Measurements from ENCODE around the gene EDDM3A. TPM values are rescaled to one million over a fixed set of nuclear protein-coding genes. Genes with fewer than 3 reads are reported as not detected.

The EDDM3A gene
- total and polyA plus RNA-seq, 4 donors, result not detected

DNA sequence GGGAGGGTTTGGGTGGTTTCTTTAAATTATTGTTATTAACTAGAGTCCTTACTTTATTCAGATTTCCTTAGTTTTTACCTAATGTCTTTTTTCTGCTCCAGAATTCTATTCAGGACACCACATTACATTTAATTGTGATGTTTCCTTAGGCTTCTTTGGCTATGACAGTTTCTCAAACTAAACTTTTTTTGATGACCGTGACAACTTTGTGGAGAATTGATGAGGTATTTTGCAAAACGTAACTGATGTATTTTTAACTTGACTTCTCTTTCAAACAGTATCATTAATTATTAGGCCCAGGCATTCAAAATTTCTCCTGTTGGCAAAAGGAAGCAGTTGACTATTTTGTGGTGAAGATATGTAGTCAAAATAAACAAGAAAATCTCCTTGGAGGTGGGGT is 45.9 kb downstream of the EDDM3A start:
- H3K9me3 ChIP-seq (ENCODE audit: control insufficient read depth, insufficient read depth, low read length), result no peaks in the 10 kb centered on the region
- no CpG with 5 or more reads among the region's 2 CpGs for WGBS (ENCODE audit: insufficient coverage)
- DNase-seq (ENCODE audit: low read depth in 4 of 6, low spot score in 6 of 6), result no peak
- no peak overlapping the region for H3K27ac ChIP-seq (ENCODE audit: low read depth, low read length)
- no peaks in the 10 kb centered on the region for H3K4me1 ChIP-seq (ENCODE audit: control insufficient read depth, insufficient read depth, low read length)
- H3K27me3 ChIP-seq (ENCODE audit: control insufficient read depth, insufficient read depth, low read length), result no peaks in the 10 kb centered on the region
- H3K4me3 ChIP-seq (ENCODE audit: low read depth, low read length), result no peak overlapping the region
- H3K36me3 ChIP-seq (ENCODE audit: control insufficient read depth, insufficient read depth, low read length), result no peaks in the 10 kb centered on the region

DNA sequence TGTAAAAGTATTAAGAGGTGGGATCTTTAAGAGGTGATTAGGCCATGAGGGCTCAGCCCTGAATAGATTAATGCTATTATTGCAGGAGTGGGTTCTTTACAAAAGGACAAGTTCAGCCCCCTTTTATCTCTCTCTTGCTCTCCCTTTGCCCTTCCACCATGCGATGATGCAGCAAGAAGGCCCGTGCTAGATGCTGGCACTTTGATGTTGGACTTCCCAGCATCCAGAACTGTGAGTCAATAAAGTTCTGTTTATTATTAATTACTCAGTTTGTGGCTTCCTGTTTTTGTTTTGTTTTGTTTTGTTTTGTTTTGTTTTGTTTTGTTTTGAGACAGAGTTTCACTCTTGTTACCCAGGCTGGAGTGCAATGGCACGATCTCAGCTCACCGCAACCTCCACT is 46.9 kb downstream of the EDDM3A start:
- no peak for DNase-seq (ENCODE audit: low read depth in 4 of 6, low spot score in 6 of 6)
- WGBS (ENCODE audit: insufficient coverage), result 80% methylated on average over 1 of the region's 4 CpGs
- H3K4me3 ChIP-seq (ENCODE audit: low read depth, low read length), result no peak overlapping the region
- no peaks in the 10 kb centered on the region for H3K27me3 ChIP-seq (ENCODE audit: control insufficient read depth, insufficient read depth, low read length)
- H3K9me3 ChIP-seq (ENCODE audit: control insufficient read depth, insufficient read depth, low read length), result no peaks in the 10 kb centered on the region
- H3K36me3 ChIP-seq (ENCODE audit: control insufficient read depth, insufficient read depth, low read length), result no peaks in the 10 kb centered on the region
- no peaks in the 10 kb centered on the region for H3K4me1 ChIP-seq (ENCODE audit: control insufficient read depth, insufficient read depth, low read length)
- H3K27ac ChIP-seq (ENCODE audit: low read depth, low read length), result no peak overlapping the region

DNA sequence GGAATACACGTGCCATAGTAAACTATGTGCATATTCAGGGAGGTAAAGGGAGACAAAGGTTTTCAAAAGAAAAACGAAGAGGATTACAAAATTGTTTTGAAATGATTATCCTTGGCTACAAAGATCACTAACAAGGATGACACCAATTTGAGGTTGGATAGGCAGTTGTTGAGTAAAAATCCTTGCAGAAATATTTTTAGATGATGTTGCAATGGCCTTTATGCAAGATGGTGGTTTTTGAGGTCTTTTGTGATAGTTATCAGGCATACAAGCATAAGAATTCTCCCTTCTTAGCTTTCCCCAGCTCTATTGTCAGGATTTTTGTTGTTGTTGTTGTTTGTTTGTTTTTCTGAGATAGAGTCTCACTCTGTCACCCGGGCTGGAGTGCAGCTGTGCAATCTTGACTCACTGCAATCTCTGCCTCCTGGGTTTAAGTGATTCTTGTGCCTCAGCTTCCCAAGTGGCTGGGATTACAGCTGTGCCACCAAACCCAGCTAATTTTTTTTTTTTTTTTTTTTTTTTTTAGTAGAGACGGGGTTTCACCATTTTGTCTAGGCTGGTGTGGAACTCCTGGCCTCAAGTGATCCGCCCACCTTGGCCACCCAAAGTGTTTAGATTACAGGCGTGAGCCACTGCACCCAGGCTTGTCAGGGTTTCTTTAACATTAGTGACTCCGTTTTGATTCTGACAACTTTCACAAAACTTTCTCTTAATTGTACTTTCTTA is 49.1 kb downstream of the EDDM3A start:
- Histone ChIP-seq H3K36me3 (ENCODE audit: control insufficient read depth, insufficient read depth, low read length) (no peaks in the 10 kb centered on the region), H3K27ac (ENCODE audit: low read depth, low read length) (no peak overlapping the region), H3K27me3 (ENCODE audit: control insufficient read depth, insufficient read depth, low read length) (no peaks in the 10 kb centered on the region), H3K9me3 (ENCODE audit: control insufficient read depth, insufficient read depth, low read length) (no peaks in the 10 kb centered on the region), H3K4me1 (ENCODE audit: control insufficient read depth, insufficient read depth, low read length) (peaks cover 1% of the 10 kb centered on the region), H3K4me3 (ENCODE audit: low read depth, low read length) (no peak overlapping the region)
- WGBS (ENCODE audit: insufficient coverage), result 68% methylated on average over 4 of the region's 7 CpGs
- no peak for DNase-seq (ENCODE audit: low read depth in 4 of 6, low spot score in 6 of 6)

DNA sequence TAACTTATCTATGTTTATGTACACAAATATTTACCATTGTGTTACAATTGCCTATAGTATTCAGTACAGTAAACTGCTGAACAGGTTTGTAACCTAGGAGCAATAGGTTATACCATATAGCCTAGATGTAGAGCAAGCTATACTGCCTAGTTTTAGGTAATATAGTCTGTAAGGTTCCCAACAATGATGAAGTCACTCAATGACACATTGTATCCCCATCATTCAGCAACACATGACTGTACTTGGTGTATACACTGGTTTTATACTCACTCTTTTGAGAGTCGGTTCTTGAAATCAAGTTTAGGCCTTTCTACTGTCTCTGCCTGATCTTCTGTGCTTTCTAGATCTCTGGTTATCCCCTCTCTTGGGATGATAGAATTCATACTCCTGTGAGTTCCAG is 51.5 kb downstream of the EDDM3A start:
- no peak for DNase-seq (ENCODE audit: low read depth in 4 of 6, low spot score in 6 of 6)
- Histone ChIP-seq H3K36me3 (ENCODE audit: control insufficient read depth, insufficient read depth, low read length) (no peaks in the 10 kb centered on the region), H3K27ac (ENCODE audit: low read depth, low read length) (no peak overlapping the region), H3K4me3 (ENCODE audit: low read depth, low read length) (no peak overlapping the region), H3K9me3 (ENCODE audit: control insufficient read depth, insufficient read depth, low read length) (no peaks in the 10 kb centered on the region), H3K27me3 (ENCODE audit: control insufficient read depth, insufficient read depth, low read length) (no peaks in the 10 kb centered on the region), H3K4me1 (ENCODE audit: control insufficient read depth, insufficient read depth, low read length) (peaks cover 15% of the 10 kb centered on the region)
- WGBS (ENCODE audit: insufficient coverage), result no CpG with 5 or more reads among the region's 1 CpG

Other genes with a start within 250 kb of the EDDM3A start
- gene RNASE10, start 240.3 kb upstream of the EDDM3A start, total RNA-seq, result under 1 TPM in 1 of 2 donors, not detected in 1; 0.28 TPM
- not detected for gene RNASE10, start 240.3 kb upstream of the EDDM3A start, polyA plus RNA-seq (ENCODE audit: insufficient read length in 2 of 2)
- gene RNASE9, start 184.8 kb upstream of the EDDM3A start, total RNA-seq, result not detected
- not detected for gene RNASE9, start 184.8 kb upstream of the EDDM3A start, polyA plus RNA-seq (ENCODE audit: insufficient read length in 2 of 2)
- gene RNASE11, start 157.9 kb upstream of the EDDM3A start, total RNA-seq, result not detected
- not detected for gene RNASE11, start 157.9 kb upstream of the EDDM3A start, polyA plus RNA-seq (ENCODE audit: insufficient read length in 2 of 2)
- gene RNASE12, start 154.5 kb upstream of the EDDM3A start, total RNA-seq, result not detected
- not detected for gene RNASE12, start 154.5 kb upstream of the EDDM3A start, polyA plus RNA-seq (ENCODE audit: insufficient read length in 2 of 2)
- gene OR6S1, start 104.2 kb upstream of the EDDM3A start, total RNA-seq, result not detected
- gene OR6S1, start 104.2 kb upstream of the EDDM3A start, polyA plus RNA-seq (ENCODE audit: insufficient read length in 2 of 2), result not detected
- gene RNASE4, start 61.3 kb upstream of the EDDM3A start, total RNA-seq, result 10 to 100 TPM; 10.8 to 13.8 TPM
- 1 to 10 TPM in 1 of 2 donors, under 1 TPM in 1; 0.48 to 2.3 TPM for gene RNASE4, start 61.3 kb upstream of the EDDM3A start, polyA plus RNA-seq (ENCODE audit: insufficient read length in 2 of 2)
- 1 to 10 TPM; 2.6 to 6.0 TPM for gene ANG, start 57.1 kb upstream of the EDDM3A start, total RNA-seq
- 1 to 10 TPM; 1.4 to 2.8 TPM for gene ANG, start 57.1 kb upstream of the EDDM3A start, polyA plus RNA-seq (ENCODE audit: insufficient read length in 2 of 2)
- not detected for gene EDDM3B, start 22.5 kb downstream of the EDDM3A start, total RNA-seq
- gene EDDM3B, start 22.5 kb downstream of the EDDM3A start, polyA plus RNA-seq (ENCODE audit: insufficient read length in 2 of 2), result not detected
- 10 to 100 TPM in 1 of 2 donors, 1 to 10 TPM in 1; 8.7 to 11.3 TPM for gene RNASE6, start 35.4 kb downstream of the EDDM3A start, total RNA-seq
- gene RNASE6, start 35.4 kb downstream of the EDDM3A start, polyA plus RNA-seq (ENCODE audit: insufficient read length in 2 of 2), result 1 to 10 TPM; 4.3 to 6.1 TPM
- 100 to 1,000 TPM in 1 of 2 donors, 10 to 100 TPM in 1; 99.1 to 223 TPM for gene RNASE1, start 57.0 kb downstream of the EDDM3A start, total RNA-seq
- 10 to 100 TPM; 50.2 to 77.1 TPM for gene RNASE1, start 57.0 kb downstream of the EDDM3A start, polyA plus RNA-seq (ENCODE audit: insufficient read length in 2 of 2)
- gene RNASE3, start 145.5 kb downstream of the EDDM3A start, total RNA-seq, result 1 to 10 TPM in 1 of 2 donors, under 1 TPM in 1; 0.55 to 3.7 TPM
- gene RNASE3, start 145.5 kb downstream of the EDDM3A start, polyA plus RNA-seq (ENCODE audit: insufficient read length in 2 of 2), result under 1 TPM in 1 of 2 donors, not detected in 1; 0.24 TPM
- gene RNASE2, start 209.6 kb downstream of the EDDM3A start, total RNA-seq, result 1 to 10 TPM in 1 of 2 donors, under 1 TPM in 1; 0.50 to 5.8 TPM
- 1 to 10 TPM in 1 of 2 donors, under 1 TPM in 1; 0.90 to 1.1 TPM for gene RNASE2, start 209.6 kb downstream of the EDDM3A start, polyA plus RNA-seq (ENCODE audit: insufficient read length in 2 of 2)
- 10 to 100 TPM; 31.1 to 65.0 TPM for gene METTL17, start 244.1 kb downstream of the EDDM3A start, total RNA-seq
- 10 to 100 TPM; 56.7 to 79.2 TPM for gene METTL17, start 244.1 kb downstream of the EDDM3A start, polyA plus RNA-seq (ENCODE audit: insufficient read length in 2 of 2)

Measured in spinal cord (tissue), 10 donors.